ENCODE results near the gene SPDEF. TPM values are rescaled to one million over a fixed set of nuclear protein-coding genes. Genes with fewer than 3 reads are reported as not detected.

The SPDEF gene
- total and polyA plus RNA-seq, 2 experiments from 2014 or later: 0.69 TPM; not detected in 1

DNA sequence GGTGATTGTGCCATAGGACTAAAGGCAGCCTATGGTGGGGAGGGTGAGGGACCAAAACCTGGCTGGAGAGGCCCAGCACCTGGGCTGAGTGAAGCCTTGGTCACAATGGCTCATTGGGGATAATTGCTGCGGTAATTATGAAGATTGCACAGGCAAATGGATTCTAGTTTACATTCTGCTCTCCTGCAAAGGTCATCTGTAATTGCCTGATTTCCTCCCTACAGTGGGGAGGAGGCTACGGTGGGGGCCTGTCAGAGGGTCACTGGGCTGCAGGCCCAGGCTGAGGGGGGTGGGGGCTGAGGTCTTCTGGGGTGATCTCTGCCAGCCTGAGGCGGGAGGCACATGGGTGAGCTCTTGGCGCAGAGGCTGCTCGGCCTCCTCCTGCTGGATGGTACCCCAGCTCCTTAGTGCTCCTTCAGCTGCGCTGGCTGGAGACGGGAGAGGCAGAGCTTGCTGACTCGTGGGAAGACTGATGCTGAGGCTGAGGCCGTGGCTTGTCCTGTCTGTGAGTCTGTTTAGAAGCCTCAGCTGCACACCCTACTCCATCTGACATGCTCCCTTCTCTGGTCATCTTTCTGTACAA lies 59.9 kb downstream of the SPDEF start (continued):
- TF ChIP-seq STAT1 (IDR thresholded peaks at IDR 0.05; ENCODE audit: unreplicated experiment): no peak
- TF ChIP-seq, protein P1, sequence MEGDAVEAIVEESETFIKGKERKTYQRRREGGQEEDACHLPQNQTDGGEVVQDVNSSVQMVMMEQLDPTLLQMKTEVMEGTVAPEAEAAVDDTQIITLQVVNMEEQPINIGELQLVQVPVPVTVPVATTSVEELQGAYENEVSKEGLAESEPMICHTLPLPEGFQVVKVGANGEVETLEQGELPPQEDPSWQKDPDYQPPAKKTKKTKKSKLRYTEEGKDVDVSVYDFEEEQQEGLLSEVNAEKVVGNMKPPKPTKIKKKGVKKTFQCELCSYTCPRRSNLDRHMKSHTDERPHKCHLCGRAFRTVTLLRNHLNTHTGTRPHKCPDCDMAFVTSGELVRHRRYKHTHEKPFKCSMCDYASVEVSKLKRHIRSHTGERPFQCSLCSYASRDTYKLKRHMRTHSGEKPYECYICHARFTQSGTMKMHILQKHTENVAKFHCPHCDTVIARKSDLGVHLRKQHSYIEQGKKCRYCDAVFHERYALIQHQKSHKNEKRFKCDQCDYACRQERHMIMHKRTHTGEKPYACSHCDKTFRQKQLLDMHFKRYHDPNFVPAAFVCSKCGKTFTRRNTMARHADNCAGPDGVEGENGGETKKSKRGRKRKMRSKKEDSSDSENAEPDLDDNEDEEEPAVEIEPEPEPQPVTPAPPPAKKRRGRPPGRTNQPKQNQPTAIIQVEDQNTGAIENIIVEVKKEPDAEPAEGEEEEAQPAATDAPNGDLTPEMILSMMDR (conservative IDR thresholded peaks at IDR 0.05; ENCODE audit: low read depth in 2 of 2): no peak

DNA sequence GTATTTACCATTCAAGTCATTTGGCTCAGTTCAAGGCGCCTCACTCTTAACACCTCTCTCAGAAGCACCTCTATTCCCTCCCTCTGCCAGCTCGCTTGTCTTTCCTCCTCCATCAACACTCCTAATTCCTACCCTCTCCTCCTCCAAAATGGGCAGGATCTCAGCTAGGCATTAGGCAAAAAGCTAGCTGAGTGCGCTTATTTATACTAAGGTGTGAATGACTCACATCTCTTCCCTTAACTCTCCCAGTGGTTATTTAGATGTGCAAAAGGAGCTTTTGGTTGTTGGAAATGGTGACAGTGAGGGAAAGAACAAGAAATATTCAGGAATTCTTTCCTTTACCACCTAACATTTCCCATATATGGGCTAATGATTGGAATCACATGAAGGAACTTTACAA lies 61.2 kb downstream of the SPDEF start:
- H3K4me3 Mint-ChIP-seq: no peak overlapping the region
- Histone ChIP-seq H3K4me2 (no peak overlapping the region), H3K36me3 (ENCODE audit: insufficient read depth) (no peaks in the 10 kb centered on the region), H3K4me3 (no peak overlapping the region), H4K20me1 (replicated peaks; ENCODE audit: insufficient read depth) (no peaks in the 10 kb centered on the region), H3F3A (replicated peaks; ENCODE audit: low read depth) (no peaks in the 10 kb centered on the region), H3K9me2 (ENCODE audit: insufficient read depth) (no peaks in the 10 kb centered on the region), H3K79me2 (replicated peaks; ENCODE audit: insufficient read depth) (no peaks in the 10 kb centered on the region), H3K27me3 (ENCODE audit: insufficient read depth) (no peaks in the 10 kb centered on the region), H3K4me1 (ENCODE audit: insufficient read depth) (peaks cover 3% of the 10 kb centered on the region; the same call in 1 of the 2 replicates), H2AFZ (no peak overlapping the region), H3K27ac (ENCODE audit: low read depth) (no peak overlapping the region)
- H3K4me1 Mint-ChIP-seq: peaks cover 9% of the 10 kb centered on the region
- no peak overlapping the region for H3K27ac Mint-ChIP-seq
- peaks cover 10% of the 10 kb centered on the region; the same call in 2 of the 3 replicates for H3K9me3 Mint-ChIP-seq
- H3K36me3 Mint-ChIP-seq (ENCODE audit: low read depth): no peaks in the 10 kb centered on the region
- H3K27me3 Mint-ChIP-seq (ENCODE audit: insufficient read depth, low read depth, poor library complexity): peaks cover 8% of the 10 kb centered on the region
- no peak for DNase-seq (ENCODE audit: low spot score)
- no peak for ATAC-seq
- TF ChIP-seq CREB1 (CRISPR knock-in tag; IDR thresholded peaks at IDR 0.05; ENCODE audit: low read depth): no peak
- no peak for TF ChIP-seq ZNF114 (CRISPR knock-in tag; IDR thresholded peaks at IDR 0.05)
- TF ChIP-seq NANOG (IDR thresholded peaks at IDR 0.05; ENCODE audit: borderline replicate concordance): no peak
- TF ChIP-seq EZH2phosphoT487 (IDR thresholded peaks at IDR 0.05; ENCODE audit: unreplicated experiment): no peak
- TF ChIP-seq, protein P1 (conservative IDR thresholded peaks at IDR 0.05; ENCODE audit: low read depth in 2 of 2): no peak
- TF ChIP-seq, protein P2, sequence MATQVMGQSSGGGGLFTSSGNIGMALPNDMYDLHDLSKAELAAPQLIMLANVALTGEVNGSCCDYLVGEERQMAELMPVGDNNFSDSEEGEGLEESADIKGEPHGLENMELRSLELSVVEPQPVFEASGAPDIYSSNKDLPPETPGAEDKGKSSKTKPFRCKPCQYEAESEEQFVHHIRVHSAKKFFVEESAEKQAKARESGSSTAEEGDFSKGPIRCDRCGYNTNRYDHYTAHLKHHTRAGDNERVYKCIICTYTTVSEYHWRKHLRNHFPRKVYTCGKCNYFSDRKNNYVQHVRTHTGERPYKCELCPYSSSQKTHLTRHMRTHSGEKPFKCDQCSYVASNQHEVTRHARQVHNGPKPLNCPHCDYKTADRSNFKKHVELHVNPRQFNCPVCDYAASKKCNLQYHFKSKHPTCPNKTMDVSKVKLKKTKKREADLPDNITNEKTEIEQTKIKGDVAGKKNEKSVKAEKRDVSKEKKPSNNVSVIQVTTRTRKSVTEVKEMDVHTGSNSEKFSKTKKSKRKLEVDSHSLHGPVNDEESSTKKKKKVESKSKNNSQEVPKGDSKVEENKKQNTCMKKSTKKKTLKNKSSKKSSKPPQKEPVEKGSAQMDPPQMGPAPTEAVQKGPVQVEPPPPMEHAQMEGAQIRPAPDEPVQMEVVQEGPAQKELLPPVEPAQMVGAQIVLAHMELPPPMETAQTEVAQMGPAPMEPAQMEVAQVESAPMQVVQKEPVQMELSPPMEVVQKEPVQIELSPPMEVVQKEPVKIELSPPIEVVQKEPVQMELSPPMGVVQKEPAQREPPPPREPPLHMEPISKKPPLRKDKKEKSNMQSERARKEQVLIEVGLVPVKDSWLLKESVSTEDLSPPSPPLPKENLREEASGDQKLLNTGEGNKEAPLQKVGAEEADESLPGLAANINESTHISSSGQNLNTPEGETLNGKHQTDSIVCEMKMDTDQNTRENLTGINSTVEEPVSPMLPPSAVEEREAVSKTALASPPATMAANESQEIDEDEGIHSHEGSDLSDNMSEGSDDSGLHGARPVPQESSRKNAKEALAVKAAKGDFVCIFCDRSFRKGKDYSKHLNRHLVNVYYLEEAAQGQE (IDR thresholded peaks at IDR 0.05; ENCODE audit: unreplicated experiment): no peak
- TF ChIP-seq POLR2AphosphoS5 (IDR thresholded peaks at IDR 0.05; ENCODE audit: low read depth): no peak
- TF ChIP-seq ZNF331 (CRISPR knock-in tag; IDR thresholded peaks at IDR 0.05; ENCODE audit: low read depth): no peak
- TF ChIP-seq EZH2 (IDR thresholded peaks at IDR 0.05; ENCODE audit: low read depth, unreplicated experiment): no peak
- TF ChIP-seq, protein P3, sequence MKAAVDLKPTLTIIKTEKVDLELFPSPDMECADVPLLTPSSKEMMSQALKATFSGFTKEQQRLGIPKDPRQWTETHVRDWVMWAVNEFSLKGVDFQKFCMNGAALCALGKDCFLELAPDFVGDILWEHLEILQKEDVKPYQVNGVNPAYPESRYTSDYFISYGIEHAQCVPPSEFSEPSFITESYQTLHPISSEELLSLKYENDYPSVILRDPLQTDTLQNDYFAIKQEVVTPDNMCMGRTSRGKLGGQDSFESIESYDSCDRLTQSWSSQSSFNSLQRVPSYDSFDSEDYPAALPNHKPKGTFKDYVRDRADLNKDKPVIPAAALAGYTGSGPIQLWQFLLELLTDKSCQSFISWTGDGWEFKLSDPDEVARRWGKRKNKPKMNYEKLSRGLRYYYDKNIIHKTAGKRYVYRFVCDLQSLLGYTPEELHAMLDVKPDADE (IDR thresholded peaks at IDR 0.05): no peak
